Immature natural killer cell (primary cell): Measurements from ENCODE around the gene SHROOM3. TPM values are rescaled to one million over a fixed set of nuclear protein-coding genes. Genes with fewer than 3 reads are reported as not detected.
"Not testable (repeated sequence)": the region's sequence is repeated elsewhere in the genome, so short reads cannot be mapped to it uniquely, and the experiment has no call there.

Source experiments
- DNase-seq, 3 donors: peaks; one replicate each; pipeline ENCODE4 v3.0.0; 2022; ENCODE audit warnings: mixed read lengths in 1 of 3
- H3K27ac Mint-ChIP-seq, 6 donors: one replicate each; pipeline ENCODE4 v1.8.0; 2020; ENCODE audit warnings: mixed read lengths in 6 of 6, mild to moderate bottlenecking in 5 of 6, inconsistent platforms in 4 of 6, moderate library complexity in 3 of 6
- H3K27me3 Mint-ChIP-seq, 3 donors: one replicate each; pipeline ENCODE4 v1.8.0; 2020 to 2021; ENCODE audit warnings: low read depth in 3 of 3, mild to moderate bottlenecking in 3 of 3, mixed read lengths in 3 of 3, moderate library complexity in 3 of 3, inconsistent platforms in 1 of 3
- H3K36me3 Mint-ChIP-seq, 3 donors: one replicate each; pipeline ENCODE4 v1.8.0; 2020; ENCODE audit warnings: mixed read lengths in 3 of 3, inconsistent platforms in 2 of 3, mild to moderate bottlenecking in 2 of 3
- H3K4me1 Mint-ChIP-seq, 2 donors: one replicate each; pipeline ENCODE4 v1.8.0; 2020; ENCODE audit warnings: inconsistent platforms in 2 of 2, mild to moderate bottlenecking in 2 of 2, mixed read lengths in 2 of 2, moderate library complexity in 1 of 2
- H3K4me3 Mint-ChIP-seq, 5 donors: one replicate each; pipeline ENCODE4 v1.8.0; 2020; ENCODE audit warnings: mild to moderate bottlenecking in 5 of 5, mixed read lengths in 5 of 5, inconsistent platforms in 3 of 5, moderate library complexity in 3 of 5
- H3K9me3 Mint-ChIP-seq, 6 donors: one replicate each; pipeline ENCODE4 v1.8.0; 2020; ENCODE audit warnings: mild to moderate bottlenecking in 6 of 6, mixed read lengths in 6 of 6, inconsistent platforms in 4 of 6, moderate library complexity in 3 of 6
- polyA plus RNA-seq, 3 donors: library from polyadenylated mRNA; unstranded; fragments of 300-500 nt; fragmentation: Illumina TruSeq; gene quantifications; one replicate each; pipeline ENCODE4 v1.2.3, GENCODE V29; 2021

The SHROOM3 gene
- polyA plus RNA-seq, 3 donors from 2014 or later: not detected

- no peaks in the 10 kb centered on the region for H3K9me3 Mint-ChIP-seq
- no peak overlapping the region for H3K27ac Mint-ChIP-seq
- no peaks in the 10 kb centered on the region for H3K4me1 Mint-ChIP-seq
- no peaks in the 10 kb centered on the region for H3K36me3 Mint-ChIP-seq
- H3K27me3 Mint-ChIP-seq: peaks cover 0 to 3% (median 0%) of the 10 kb centered on the region in 3 donors
- no peak for DNase-seq
- H3K4me3 Mint-ChIP-seq: no peak overlapping the region
These were observed 285.1 kb downstream of the SHROOM3 start for GRCh38 chr4:76720121-76720520.

GRCh38 chr4:76722146-76722545, 287.1 kb downstream of the SHROOM3 start:
- H3K27me3 Mint-ChIP-seq, H3K4me1 Mint-ChIP-seq, H3K36me3 Mint-ChIP-seq, H3K4me3 Mint-ChIP-seq, H3K9me3 Mint-ChIP-seq, DNase-seq, H3K27ac Mint-ChIP-seq: not testable (repeated sequence)

GRCh38 chr4:76722838-76723237, 287.8 kb downstream of the SHROOM3 start:
- Mint-ChIP-seq H3K9me3 (peaks cover 0 to 2% (median 0%) of the 10 kb centered on the region in 6 donors), H3K27me3 (peaks cover 0 to 4% (median 3%) of the 10 kb centered on the region in 3 donors), H3K4me3 (no peak overlapping the region), H3K27ac (no peak overlapping the region), H3K4me1 (no peaks in the 10 kb centered on the region), H3K36me3 (no peaks in the 10 kb centered on the region)
- no peak for DNase-seq

- no peak overlapping the region for H3K27ac Mint-ChIP-seq
- H3K4me1 Mint-ChIP-seq: no peaks in the 10 kb centered on the region
- peaks cover 3 to 5% (median 4%) of the 10 kb centered on the region in 3 donors for H3K27me3 Mint-ChIP-seq
- no peak overlapping the region for H3K4me3 Mint-ChIP-seq
- no peaks in the 10 kb centered on the region for H3K36me3 Mint-ChIP-seq
- peaks cover 0 to 2% (median 0%) of the 10 kb centered on the region in 6 donors for H3K9me3 Mint-ChIP-seq
- no peak for DNase-seq
These were observed 288.3 kb downstream of the SHROOM3 start for GRCh38 chr4:76723373-76723772.

- H3K4me1 Mint-ChIP-seq: no peaks in the 10 kb centered on the region
- no peak overlapping the region for H3K27ac Mint-ChIP-seq
- peaks cover 3 to 5% (median 4%) of the 10 kb centered on the region in 3 donors for H3K27me3 Mint-ChIP-seq
- DNase-seq: no peak
- H3K4me3 Mint-ChIP-seq: no peak overlapping the region
- no peaks in the 10 kb centered on the region for H3K36me3 Mint-ChIP-seq
- peaks cover 0 to 2% (median 0%) of the 10 kb centered on the region in 6 donors for H3K9me3 Mint-ChIP-seq
These were observed 288.9 kb downstream of the SHROOM3 start for GRCh38 chr4:76723924-76724323.

GRCh38 chr4:76725039-76725438, 290.0 kb downstream of the SHROOM3 start:
- Mint-ChIP-seq H3K9me3 (peaks cover 0 to 2% (median 0%) of the 10 kb centered on the region in 6 donors), H3K27ac (no peak overlapping the region), H3K4me1 (no peaks in the 10 kb centered on the region), H3K36me3 (no peaks in the 10 kb centered on the region), H3K27me3 (peaks cover 3 to 5% (median 4%) of the 10 kb centered on the region in 3 donors), H3K4me3 (no peak overlapping the region)
- DNase-seq: no peak

- no peak for DNase-seq
- H3K4me1 Mint-ChIP-seq: no peaks in the 10 kb centered on the region
- peaks cover 3 to 5% (median 4%) of the 10 kb centered on the region in 3 donors for H3K27me3 Mint-ChIP-seq
- no peak overlapping the region for H3K4me3 Mint-ChIP-seq
- H3K9me3 Mint-ChIP-seq: peaks cover 0 to 2% (median 0%) of the 10 kb centered on the region in 6 donors
- no peak overlapping the region for H3K27ac Mint-ChIP-seq
- H3K36me3 Mint-ChIP-seq: no peaks in the 10 kb centered on the region
These were observed 291.1 kb downstream of the SHROOM3 start for GRCh38 chr4:76726176-76726575.

- no peaks in the 10 kb centered on the region for H3K4me1 Mint-ChIP-seq
- H3K27ac Mint-ChIP-seq: no peak overlapping the region
- no peaks in the 10 kb centered on the region for H3K36me3 Mint-ChIP-seq
- H3K27me3 Mint-ChIP-seq: peaks cover 3 to 5% (median 4%) of the 10 kb centered on the region in 3 donors
- H3K4me3 Mint-ChIP-seq: no peak overlapping the region
- no peak for DNase-seq
- peaks cover 0 to 2% (median 0%) of the 10 kb centered on the region in 6 donors for H3K9me3 Mint-ChIP-seq
These were observed 291.6 kb downstream of the SHROOM3 start for GRCh38 chr4:76726631-76727030.

- not testable (repeated sequence) for H3K4me3 Mint-ChIP-seq, DNase-seq, H3K4me1 Mint-ChIP-seq, H3K36me3 Mint-ChIP-seq, H3K27me3 Mint-ChIP-seq, H3K27ac Mint-ChIP-seq, H3K9me3 Mint-ChIP-seq
These were observed 292.9 kb downstream of the SHROOM3 start for GRCh38 chr4:76727934-76728333.

GRCh38 chr4:76729460-76729859, 294.4 kb downstream of the SHROOM3 start:
- H3K36me3 Mint-ChIP-seq: no peaks in the 10 kb centered on the region
- H3K9me3 Mint-ChIP-seq: peaks cover 0 to 2% (median 0%) of the 10 kb centered on the region in 6 donors
- H3K4me3 Mint-ChIP-seq: no peak overlapping the region
- no peaks in the 10 kb centered on the region for H3K4me1 Mint-ChIP-seq
- DNase-seq: no peak
- H3K27me3 Mint-ChIP-seq: peaks cover 1 to 5% (median 3%) of the 10 kb centered on the region in 3 donors
- H3K27ac Mint-ChIP-seq: no peak overlapping the region

GRCh38 chr4:76729980-76730379, 295.0 kb downstream of the SHROOM3 start:
- no peak overlapping the region for H3K4me3 Mint-ChIP-seq
- no peak for DNase-seq
- H3K9me3 Mint-ChIP-seq: peaks cover 0 to 2% (median 0%) of the 10 kb centered on the region in 6 donors
- H3K4me1 Mint-ChIP-seq: no peaks in the 10 kb centered on the region
- H3K27ac Mint-ChIP-seq: no peak overlapping the region
- H3K27me3 Mint-ChIP-seq: peaks cover 1 to 7% (median 5%) of the 10 kb centered on the region in 3 donors
- no peaks in the 10 kb centered on the region for H3K36me3 Mint-ChIP-seq

GRCh38 chr4:76732246-76732645, 297.2 kb downstream of the SHROOM3 start:
- no peak overlapping the region for H3K27ac Mint-ChIP-seq
- DNase-seq: no peak
- H3K36me3 Mint-ChIP-seq: no peaks in the 10 kb centered on the region
- H3K27me3 Mint-ChIP-seq: peaks cover 0 to 8% (median 2%) of the 10 kb centered on the region in 3 donors
- H3K9me3 Mint-ChIP-seq: no peaks in the 10 kb centered on the region
- H3K4me1 Mint-ChIP-seq: no peaks in the 10 kb centered on the region
- no peak overlapping the region for H3K4me3 Mint-ChIP-seq

- Mint-ChIP-seq H3K9me3 (no peaks in the 10 kb centered on the region), H3K27ac (no peak overlapping the region), H3K27me3 (peaks cover 2 to 7% (median 4%) of the 10 kb centered on the region in 3 donors), H3K4me3 (no peak overlapping the region), H3K4me1 (no peaks in the 10 kb centered on the region), H3K36me3 (no peaks in the 10 kb centered on the region)
- no peak for DNase-seq
These were observed 298.2 kb downstream of the SHROOM3 start for GRCh38 chr4:76733068-76733771.

GRCh38 chr4:76736414-76736813, 301.4 kb downstream of the SHROOM3 start:
- H3K4me1 Mint-ChIP-seq: no peaks in the 10 kb centered on the region
- H3K9me3 Mint-ChIP-seq: no peaks in the 10 kb centered on the region
- H3K27ac Mint-ChIP-seq: no peak overlapping the region
- DNase-seq: no peak
- H3K36me3 Mint-ChIP-seq: no peaks in the 10 kb centered on the region
- no peak overlapping the region for H3K4me3 Mint-ChIP-seq
- H3K27me3 Mint-ChIP-seq: peaks cover 0 to 9% (median 5%) of the 10 kb centered on the region in 3 donors

- H3K27ac Mint-ChIP-seq: no peak overlapping the region
- no peaks in the 10 kb centered on the region for H3K9me3 Mint-ChIP-seq
These were observed 302.2 kb downstream of the SHROOM3 start for GRCh38 chr4:76737180-76737579.

More at GRCh38 chr4:76737180-76737579, 302.2 kb downstream of the SHROOM3 start:
- Mint-ChIP-seq H3K4me3 (no peak overlapping the region), H3K27me3 (peaks cover 2 to 9% (median 7%) of the 10 kb centered on the region in 3 donors), H3K4me1 (no peaks in the 10 kb centered on the region), H3K36me3 (no peaks in the 10 kb centered on the region)
- no peak for DNase-seq
